CD4-positive, alpha-beta T cell treated with Interleukin-4 for 4 hours (primary cell): ENCODE results near the gene LIPH.
"Not testable (repeated sequence)": the region's sequence is repeated elsewhere in the genome, so short reads cannot be mapped to it uniquely, and the experiment has no call there.

Source experiments
- DNase-seq: peaks from one replicate; pipeline ENCODE4 v3.0.0-alpha.2; 2020

LIPH gene

GRCh38 chr3:185479373-185479945 is 72.9 kb downstream of the LIPH start:
- DNase-seq: no peak

GRCh38 chr3:185477316-185477715 is 75.1 kb downstream of the LIPH start:
- no peak for DNase-seq

- DNase-seq: not testable (repeated sequence)
Measured at GRCh38 chr3:185474922-185475321, 77.5 kb downstream of the LIPH start.

GRCh38 chr3:185473290-185473815 is 79.0 kb downstream of the LIPH start:
- DNase-seq: no peak

- no peak for DNase-seq
Measured at GRCh38 chr3:185470323-185470722, 82.1 kb downstream of the LIPH start.

- DNase-seq: no peak
Measured at GRCh38 chr3:185469542-185469941, 82.8 kb downstream of the LIPH start.

GRCh38 chr3:185466123-185466522 is 86.3 kb downstream of the LIPH start:
- not testable (repeated sequence) for DNase-seq

GRCh38 chr3:185465471-185465870 is 86.9 kb downstream of the LIPH start:
- no peak for DNase-seq

GRCh38 chr3:185460719-185461350 is 91.6 kb downstream of the LIPH start:
- DNase-seq: no peak

- no peak for DNase-seq
Measured at GRCh38 chr3:185460309-185460708, 92.1 kb downstream of the LIPH start.

GRCh38 chr3:185457376-185457775 is 95.0 kb downstream of the LIPH start:
- no peak for DNase-seq
